IPS DF 4.7 (cell line): ENCODE data around the gene ZNF555.
"Not testable (repeated sequence)": the region's sequence is repeated elsewhere in the genome, so short reads cannot be mapped to it uniquely, and the experiment has no call there.

Experiments used
- DNase-seq: peaks from one replicate; pipeline ENCODE4 v3.0.0-alpha.2; 2013; ENCODE audit warnings: low spot score; ENCODE audit errors: extremely low read depth

The ZNF555 gene

GRCh38 chr19:2807379-2808128 is 33.7 kb upstream of the ZNF555 start:
- no peak for DNase-seq

- DNase-seq: no peak
Observed at GRCh38 chr19:2808129-2808941, 32.9 kb upstream of the ZNF555 start.

- DNase-seq: no peak
Observed at GRCh38 chr19:2809387-2810140, 31.7 kb upstream of the ZNF555 start.

- DNase-seq: no peak
Observed at GRCh38 chr19:2810141-2811091, 30.9 kb upstream of the ZNF555 start.

GRCh38 chr19:2811221-2811722 is 30.0 kb upstream of the ZNF555 start:
- DNase-seq: no peak

GRCh38 chr19:2811735-2812413 is 29.4 kb upstream of the ZNF555 start:
- no peak for DNase-seq

- no peak for DNase-seq
Observed at GRCh38 chr19:2812414-2813234, 28.7 kb upstream of the ZNF555 start.

- DNase-seq: no peak
Observed at GRCh38 chr19:2813235-2814160, 27.8 kb upstream of the ZNF555 start.

GRCh38 chr19:2814426-2814825 is 26.8 kb upstream of the ZNF555 start:
- DNase-seq: no peak

- DNase-seq: no peak
Observed at GRCh38 chr19:2815191-2815614, 26.1 kb upstream of the ZNF555 start.

GRCh38 chr19:2815923-2816322 is 25.4 kb upstream of the ZNF555 start:
- no peak for DNase-seq

- no peak for DNase-seq
Observed at GRCh38 chr19:2816641-2817040, 24.6 kb upstream of the ZNF555 start.

GRCh38 chr19:2817237-2817829 is 23.9 kb upstream of the ZNF555 start:
- not testable (repeated sequence) for DNase-seq

GRCh38 chr19:2819540-2820111 is 21.6 kb upstream of the ZNF555 start, which contains the start of gene ZNF554:
Gene ZNF554, plus strand, starts transcription at chr19:2819868. Its CDS starts 204 bp downstream, at chr19:2820072.
- DNase-seq: peak; percentile 87

GRCh38 chr19:2820112-2820702 is 21.1 kb upstream of the ZNF555 start:
- DNase-seq: no peak

GRCh38 chr19:2822846-2823245 is 18.4 kb upstream of the ZNF555 start:
- no peak for DNase-seq

- DNase-seq: no peak
Observed at GRCh38 chr19:2823646-2824045, 17.6 kb upstream of the ZNF555 start.
